ENCODE measurements around the gene PTPRG.
A peak's percentile ranks its signal among the peaks of the same experiment; 100 is the strongest.

Gene PTPRG

GRCh38 chr3:61863579-61863978, 302.2 kb downstream of the PTPRG start:
- Mint-ChIP-seq H3K4me3 (no peak overlapping the region), H3K36me3 (no peaks in the 10 kb centered on the region), H3K27ac (no peak overlapping the region), H3K27me3 (no peaks in the 10 kb centered on the region), H3K9me3 (no peaks in the 10 kb centered on the region), H3K4me1 (no peaks in the 10 kb centered on the region)
- ATAC-seq (replicated peaks) (no peak), DNase-seq (no peak)

- H3K27me3 Mint-ChIP-seq = peaks cover 0 to 5% of the 10 kb centered on the region in 2 donors
- peaks cover 1 to 4% of the 10 kb centered on the region in 2 donors for H3K9me3 Mint-ChIP-seq
- no peaks in the 10 kb centered on the region for H3K4me1 Mint-ChIP-seq
- H3K4me3 Mint-ChIP-seq = no peak overlapping the region
- H3K36me3 Mint-ChIP-seq = no peaks in the 10 kb centered on the region
- DNase-seq = no peak
- H3K27ac Mint-ChIP-seq = no peak overlapping the region
- no peak for ATAC-seq (replicated peaks)
Observed at GRCh38 chr3:61864886-61865285, 303.5 kb downstream of the PTPRG start.

- Mint-ChIP-seq H3K27ac (no peak overlapping the region), H3K4me1 (no peaks in the 10 kb centered on the region), H3K9me3 (peaks cover 2 to 5% of the 10 kb centered on the region in 2 donors), H3K27me3 (peaks cover 0 to 5% of the 10 kb centered on the region in 2 donors), H3K36me3 (no peaks in the 10 kb centered on the region), H3K4me3 (no peak overlapping the region)
- ATAC-seq (replicated peaks) (no peak), DNase-seq (no peak)
Observed at GRCh38 chr3:61865466-61866152, 304.2 kb downstream of the PTPRG start.

DNA sequence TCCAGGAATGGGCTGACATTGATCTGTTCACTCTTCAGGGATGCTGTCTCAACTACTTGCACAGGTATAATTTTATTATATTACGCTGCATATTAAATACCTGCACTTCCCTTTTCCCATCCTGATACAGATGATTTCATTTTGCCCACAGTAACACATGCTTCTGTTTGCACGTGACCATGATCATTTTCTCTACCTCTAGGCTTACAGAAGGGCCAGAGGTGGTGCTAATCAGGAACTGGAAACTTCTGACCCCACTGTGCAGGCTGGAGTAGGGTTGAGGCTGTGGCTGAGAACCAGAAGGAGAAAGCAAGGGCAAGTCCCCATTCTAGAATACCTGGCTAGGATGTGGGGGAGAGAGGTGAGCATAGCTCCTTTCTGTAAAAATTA, 304.8 kb downstream of the PTPRG start:
- Mint-ChIP-seq H3K36me3 (no peaks in the 10 kb centered on the region), H3K27ac (no peak overlapping the region), H3K4me3 (no peak overlapping the region), H3K27me3 (peaks cover 0 to 10% of the 10 kb centered on the region in 2 donors), H3K4me1 (no peaks in the 10 kb centered on the region), H3K9me3 (peaks cover 2 to 5% of the 10 kb centered on the region in 2 donors)
- ATAC-seq (replicated peaks) (no peak), DNase-seq (no peak)

GRCh38 chr3:61866961-61867461, 305.6 kb downstream of the PTPRG start:
- DNase-seq (no peak), ATAC-seq (replicated peaks) (no peak)
- no peaks in the 10 kb centered on the region for H3K4me1 Mint-ChIP-seq
- no peaks in the 10 kb centered on the region for H3K36me3 Mint-ChIP-seq
- H3K4me3 Mint-ChIP-seq = no peak overlapping the region
- peaks cover 2 to 5% of the 10 kb centered on the region in 2 donors for H3K9me3 Mint-ChIP-seq
- H3K27me3 Mint-ChIP-seq = peaks cover 0 to 10% of the 10 kb centered on the region in 2 donors
- no peak overlapping the region for H3K27ac Mint-ChIP-seq

GRCh38 chr3:61868499-61868898, 307.1 kb downstream of the PTPRG start:
- no peaks in the 10 kb centered on the region for H3K36me3 Mint-ChIP-seq

DNA sequence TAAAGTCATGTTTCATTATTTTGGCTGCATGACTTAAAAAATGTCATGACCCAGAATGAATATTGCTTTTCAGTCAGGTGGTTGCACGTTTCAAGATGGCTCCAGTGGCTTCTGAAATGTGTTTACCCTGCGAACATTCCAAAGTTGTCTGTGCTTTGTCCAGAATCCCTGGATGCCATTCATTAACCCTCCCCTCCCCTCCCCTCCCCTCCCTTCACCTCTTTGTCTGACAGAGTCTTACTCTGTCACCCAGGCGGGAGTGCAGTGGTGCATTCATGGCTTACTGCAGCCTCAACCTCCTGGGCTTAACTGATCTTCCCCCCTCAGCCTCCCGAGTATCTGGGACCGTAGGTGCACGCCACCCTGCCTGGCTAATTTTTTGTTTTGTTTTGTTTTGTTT, 308.0 kb downstream of the PTPRG start:
- Mint-ChIP-seq H3K4me1 (no peaks in the 10 kb centered on the region), H3K36me3 (no peaks in the 10 kb centered on the region), H3K4me3 (no peak overlapping the region), H3K27me3 (peaks cover 0 to 17% of the 10 kb centered on the region in 2 donors), H3K9me3 (peaks cover 2 to 5% of the 10 kb centered on the region in 2 donors), H3K27ac (no peak overlapping the region)
- ATAC-seq (replicated peaks) = no peak
- DNase-seq = no peak

More at GRCh38 chr3:61868499-61868898, 307.1 kb downstream of the PTPRG start:
- H3K27me3 Mint-ChIP-seq = peaks cover 0 to 10% of the 10 kb centered on the region in 2 donors
- H3K27ac Mint-ChIP-seq = no peak overlapping the region
- DNase-seq (no peak), ATAC-seq (replicated peaks) (no peak)
- no peak overlapping the region for H3K4me3 Mint-ChIP-seq
- H3K4me1 Mint-ChIP-seq = no peaks in the 10 kb centered on the region
- H3K9me3 Mint-ChIP-seq = peaks cover 2 to 5% of the 10 kb centered on the region in 2 donors

DNA sequence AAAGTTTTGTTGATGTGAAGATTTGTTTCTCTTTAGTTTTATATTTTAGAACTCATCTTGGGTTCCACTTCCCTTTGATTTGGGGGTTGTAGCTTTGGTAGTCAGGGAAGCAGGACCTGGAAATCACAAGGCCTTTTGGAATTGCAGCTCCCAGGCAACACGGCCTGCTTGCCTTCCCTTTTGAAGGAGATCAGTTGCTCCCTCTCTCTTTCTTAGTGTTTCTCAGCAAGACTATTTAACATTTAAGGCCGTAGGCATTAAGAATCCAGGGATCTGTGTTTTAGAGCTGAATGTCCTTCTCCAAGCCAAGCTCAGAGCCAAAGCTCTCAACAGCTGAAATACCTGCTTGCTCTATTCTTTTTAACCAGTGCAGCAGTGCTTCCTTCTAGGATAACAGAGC, 310.3 kb downstream of the PTPRG start:
- no peak for DNase-seq
- H3K4me1 Mint-ChIP-seq = no peaks in the 10 kb centered on the region
- H3K9me3 Mint-ChIP-seq = peaks cover 2 to 5% of the 10 kb centered on the region in 2 donors
- no peak overlapping the region for H3K4me3 Mint-ChIP-seq
- ATAC-seq (replicated peaks) = no peak
- no peak overlapping the region for H3K27ac Mint-ChIP-seq
- H3K27me3 Mint-ChIP-seq = peaks cover 3 to 21% of the 10 kb centered on the region in 2 donors
- H3K36me3 Mint-ChIP-seq = no peaks in the 10 kb centered on the region

DNA sequence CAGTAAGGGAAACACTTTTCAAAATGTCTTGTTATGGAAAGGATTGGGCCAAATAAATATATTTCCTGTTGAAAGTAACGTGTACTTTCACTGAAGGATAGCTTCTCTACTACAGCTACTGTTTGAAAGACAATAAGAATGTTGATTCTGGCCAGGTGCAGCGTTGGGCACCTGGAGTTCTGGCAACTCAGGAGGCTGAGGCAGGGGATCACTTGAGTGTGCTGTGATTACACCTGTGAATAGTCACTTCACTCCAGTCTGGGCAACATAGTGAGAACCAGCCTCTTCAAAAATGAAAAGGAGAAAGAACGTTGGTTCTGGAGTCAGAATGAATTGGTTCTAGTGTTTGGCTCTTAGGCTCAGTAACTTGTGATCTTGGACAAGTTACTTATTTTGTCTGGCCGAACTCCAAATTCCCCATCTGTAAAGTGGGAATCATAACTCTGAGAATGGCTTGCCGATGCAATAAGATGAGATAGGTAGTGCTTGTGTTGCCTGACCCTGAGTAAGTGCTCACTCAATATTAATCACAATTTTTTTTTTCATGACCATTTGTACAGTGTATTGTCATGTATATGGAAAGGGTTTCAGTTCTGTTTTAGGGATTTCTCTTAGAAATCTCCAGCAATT, 310.8 kb downstream of the PTPRG start:
- ATAC-seq (replicated peaks) (no peak), DNase-seq (no peak)
- Mint-ChIP-seq H3K9me3 (peaks cover 2 to 5% of the 10 kb centered on the region in 2 donors), H3K27ac (no peak overlapping the region), H3K36me3 (no peaks in the 10 kb centered on the region), H3K27me3 (peaks cover 3 to 21% of the 10 kb centered on the region in 2 donors), H3K4me1 (no peaks in the 10 kb centered on the region), H3K4me3 (no peak overlapping the region)

DNA sequence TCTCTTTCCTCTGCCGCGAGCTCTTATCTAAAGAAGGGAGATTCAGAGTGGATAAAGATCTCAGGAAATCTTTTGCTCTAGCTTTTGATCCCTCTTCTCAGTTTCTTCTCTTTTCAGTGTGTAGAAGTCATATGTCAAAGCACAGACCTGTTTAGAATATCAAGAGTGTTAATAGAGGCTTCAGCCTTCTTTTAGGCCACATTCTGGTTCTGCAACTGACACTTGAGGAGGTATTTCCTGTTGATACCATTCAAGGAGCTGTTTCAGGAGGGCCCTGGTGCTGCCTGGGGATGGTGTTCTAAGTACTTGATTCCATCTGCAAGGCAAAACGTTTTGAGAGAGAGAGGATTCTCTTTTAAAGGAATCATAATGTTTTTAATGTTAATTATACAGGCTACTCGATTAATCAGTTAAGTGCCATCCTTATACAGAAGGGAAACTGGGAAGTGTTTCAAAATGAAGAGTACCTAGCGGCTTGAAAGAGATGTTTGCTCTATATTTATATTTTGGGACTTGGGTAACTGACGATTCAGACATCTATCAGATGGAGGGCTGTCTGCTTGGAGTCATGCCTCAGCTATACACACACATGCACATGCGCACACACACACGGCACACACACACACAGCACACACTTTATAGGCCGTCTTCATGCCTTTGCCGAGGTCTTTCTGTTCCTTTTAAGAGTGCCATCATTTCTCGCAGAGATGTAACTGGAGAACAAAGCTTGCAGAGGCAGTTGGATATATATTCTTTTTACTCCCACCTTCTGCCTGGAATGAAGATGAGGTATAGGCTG, 313.9 kb downstream of the PTPRG start:
- Mint-ChIP-seq H3K36me3 (no peaks in the 10 kb centered on the region), H3K27me3 (peaks cover 3 to 17% of the 10 kb centered on the region in 2 donors), H3K4me3 (no peak overlapping the region), H3K27ac (no peak overlapping the region), H3K9me3 (no peaks in the 10 kb centered on the region), H3K4me1 (peaks cover 0 to 3% of the 10 kb centered on the region in 2 donors)
- no peak for DNase-seq
- ATAC-seq (replicated peaks) = no peak

GRCh38 chr3:61875976-61876671, 314.8 kb downstream of the PTPRG start:
- Mint-ChIP-seq H3K27ac (no peak overlapping the region), H3K27me3 (peaks cover 3 to 16% of the 10 kb centered on the region in 2 donors)
- ATAC-seq (replicated peaks) = no peak

DNA sequence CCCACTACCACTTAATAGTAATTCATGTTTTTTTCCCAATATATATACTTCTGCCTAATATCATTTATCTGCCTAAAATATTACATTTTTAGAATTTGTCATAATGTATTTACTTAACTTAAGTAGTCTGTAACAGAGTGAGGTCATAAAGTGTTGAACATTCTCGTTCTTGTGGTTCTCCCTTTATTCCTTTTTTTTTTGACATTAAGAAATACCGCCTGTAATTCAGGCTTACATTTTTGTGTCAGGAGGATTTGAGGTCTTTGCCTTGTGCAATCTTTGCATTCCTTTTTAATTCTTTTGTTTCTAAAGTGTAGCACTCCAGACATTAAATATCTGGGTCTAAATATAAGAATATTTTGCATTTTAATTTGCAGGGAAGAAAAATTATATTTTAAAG, 315.4 kb downstream of the PTPRG start:
- Mint-ChIP-seq H3K9me3 (no peaks in the 10 kb centered on the region), H3K4me1 (peaks cover 0 to 3% of the 10 kb centered on the region in 2 donors), H3K36me3 (no peaks in the 10 kb centered on the region), H3K27ac (no peak overlapping the region), H3K4me3 (no peak overlapping the region), H3K27me3 (peaks cover 3 to 16% of the 10 kb centered on the region in 2 donors)
- ATAC-seq (replicated peaks) (no peak), DNase-seq (no peak)

More at GRCh38 chr3:61875976-61876671, 314.8 kb downstream of the PTPRG start:
- peaks cover 0 to 3% of the 10 kb centered on the region in 2 donors for H3K4me1 Mint-ChIP-seq
- no peak for DNase-seq
- H3K9me3 Mint-ChIP-seq = no peaks in the 10 kb centered on the region
- no peaks in the 10 kb centered on the region for H3K36me3 Mint-ChIP-seq
- H3K4me3 Mint-ChIP-seq = no peak overlapping the region

DNA sequence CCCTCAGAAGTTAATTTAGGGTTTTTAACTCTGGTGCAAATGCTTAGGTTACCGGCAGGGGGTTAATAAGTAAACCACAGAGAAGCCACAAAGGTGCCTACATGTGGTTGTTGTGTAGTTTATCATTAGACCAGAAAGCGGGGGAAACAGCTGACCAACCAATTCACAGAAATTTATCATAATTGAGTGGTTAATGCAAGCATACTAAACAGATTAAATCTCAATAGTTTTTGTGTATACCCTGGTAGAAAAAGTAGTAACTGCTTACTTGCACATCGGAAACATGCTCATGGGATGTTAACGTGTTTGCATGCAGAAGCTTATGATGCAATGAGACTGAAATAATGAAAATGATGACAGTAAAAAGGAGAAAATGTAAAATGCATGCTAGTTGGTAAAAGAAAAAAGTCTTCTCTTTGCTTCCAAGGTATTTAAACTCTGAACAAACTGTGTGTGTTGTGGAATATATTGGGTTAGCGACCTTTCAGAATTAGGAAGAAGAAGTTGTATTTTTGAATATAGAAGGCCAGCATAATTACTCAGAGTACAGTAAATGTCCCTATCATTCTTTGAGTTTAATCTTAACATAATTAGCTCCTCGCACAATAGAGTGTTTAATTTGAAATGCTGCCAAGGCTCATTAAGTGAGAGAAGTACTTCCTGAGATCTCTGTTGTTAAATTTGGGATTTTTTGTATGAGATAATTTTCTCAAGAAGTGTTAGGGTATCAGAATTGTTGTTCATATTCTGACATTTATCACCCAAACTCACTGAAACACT, 316.2 kb downstream of the PTPRG start:
- Mint-ChIP-seq H3K27me3 (peaks cover 3 to 16% of the 10 kb centered on the region in 2 donors), H3K4me3 (no peak overlapping the region)
- ATAC-seq (replicated peaks) = peak; percentile 58 to 65

More for the DNA sequence above, 316.2 kb downstream of the PTPRG start:
- no peak for DNase-seq
- peaks cover 0 to 3% of the 10 kb centered on the region in 2 donors for H3K4me1 Mint-ChIP-seq
- H3K9me3 Mint-ChIP-seq = no peaks in the 10 kb centered on the region
- no peak overlapping the region for H3K27ac Mint-ChIP-seq
- H3K36me3 Mint-ChIP-seq = no peaks in the 10 kb centered on the region
